ENCODE results near the gene POU4F1.

- TF ChIP-seq CTCF (IDR thresholded peaks at IDR 0.05 in 8 of 11, conservative IDR thresholded peaks at IDR 0.05 in 3 of 11) (no peak), POLR2A (IDR thresholded peaks at IDR 0.05) (no peak)
These were observed 1.3 kb downstream of the POU4F1 start for GRCh38 chr13:78601874-78602560.
